NCI-H82 treated with DMSO at 0.1 percent for 48 hours (cell line): ENCODE measurements around the gene ACSL4.
"Not testable (repeated sequence)": the region's sequence is repeated elsewhere in the genome, so short reads cannot be mapped to it uniquely, and the experiment has no call there.

Experiments used
- DNase-seq: peaks from one replicate; lab custom pipeline; 2025; ENCODE audit not compliant: unreplicated experiment; lab: John Stamatoyannopoulos, UW

Gene ACSL4

GRCh38 chrX:109732807-109733612, at the start of gene ACSL4:
Gene ACSL4 (minus strand): TSS chrX:109733257. CDS start chrX:109683363, 49,894 bp downstream.
- peak; percentile 49 for DNase-seq

GRCh38 chrX:109777749-109778148, 44.7 kb upstream of the ACSL4 start:
- no peak for DNase-seq

- DNase-seq = no peak
Observed at GRCh38 chrX:109776986-109777385, 43.9 kb upstream of the ACSL4 start.

- no peak for DNase-seq
Observed at GRCh38 chrX:109776432-109776831, 43.4 kb upstream of the ACSL4 start.

GRCh38 chrX:109775386-109775785, 42.3 kb upstream of the ACSL4 start:
- DNase-seq = no peak

GRCh38 chrX:109774706-109775105, 41.6 kb upstream of the ACSL4 start:
- no peak for DNase-seq

GRCh38 chrX:109774136-109774535, 41.1 kb upstream of the ACSL4 start:
- no peak for DNase-seq

- DNase-seq = no peak
Observed at GRCh38 chrX:109773374-109773773, 40.3 kb upstream of the ACSL4 start.

- DNase-seq = no peak
Observed at GRCh38 chrX:109770780-109771179, 37.7 kb upstream of the ACSL4 start.

GRCh38 chrX:109760922-109761250, 27.8 kb upstream of the ACSL4 start:
- no peak for DNase-seq

GRCh38 chrX:109760209-109760921, 27.3 kb upstream of the ACSL4 start:
- no peak for DNase-seq

GRCh38 chrX:109753256-109753655, 20.2 kb upstream of the ACSL4 start:
- no peak for DNase-seq

GRCh38 chrX:109751698-109752097, 18.6 kb upstream of the ACSL4 start:
- no peak for DNase-seq

GRCh38 chrX:109749207-109749606, 16.1 kb upstream of the ACSL4 start:
- DNase-seq = no peak

- no peak for DNase-seq
Observed at GRCh38 chrX:109747681-109748080, 14.6 kb upstream of the ACSL4 start.

- DNase-seq = no peak
Observed at GRCh38 chrX:109742722-109743121, 9.7 kb upstream of the ACSL4 start.

GRCh38 chrX:109740896-109741295, 7.8 kb upstream of the ACSL4 start:
- DNase-seq = not testable (repeated sequence)

GRCh38 chrX:109740433-109740809, 7.4 kb upstream of the ACSL4 start:
- DNase-seq = no peak

- DNase-seq = no peak
Observed at GRCh38 chrX:109739625-109740432, 6.8 kb upstream of the ACSL4 start.

- no peak for DNase-seq
Observed at GRCh38 chrX:109735202-109735744, 2.2 kb upstream of the ACSL4 start.

- DNase-seq = peak; percentile 49
Observed at GRCh38 chrX:109733613-109734083, 591 bp upstream of the ACSL4 start.
